Suprapubic skin (tissue), 4 donors: ENCODE data around the gene SMAP1. TPM values are rescaled to one million over a fixed set of nuclear protein-coding genes. Genes with fewer than 3 reads are reported as not detected.

Source experiments
- DNase-seq, 2 donors: peaks; one replicate each; pipeline ENCODE4 v3.0.0-alpha.2; 2019; ENCODE audit warnings: low spot score in 2 of 2
- H3K27ac ChIP-seq: fragments of 200-600 bp; sonication (generic); one replicate; pipeline ENCODE4 v1.5.1; 2019
- H3K27me3 ChIP-seq: fragments of 200-600 bp; sonication (generic); one replicate; pipeline ENCODE4 v1.5.1; 2019
- H3K36me3 ChIP-seq: fragments of 200-600 bp; sonication (generic); one replicate; pipeline ENCODE4 v1.5.1; 2019
- H3K4me1 ChIP-seq: fragments of 200-600 bp; sonication (generic); one replicate; pipeline ENCODE4 v1.5.1; 2019
- H3K4me3 ChIP-seq: fragments of 200-600 bp; sonication (generic); one replicate; pipeline ENCODE4 v1.5.1; 2019; ENCODE audit warnings: mild to moderate bottlenecking
- H3K9me3 ChIP-seq: fragments of 200-600 bp; sonication (generic); one replicate; pipeline ENCODE4 v1.5.1; 2019
- EP300 ChIP-seq: sonication (generic); formaldehyde crosslinking; IDR thresholded peaks from one replicate; pipeline ENCODE4 v1.6.1; 2017; ENCODE audit warnings: antibody characterized with exemption
- POLR2A ChIP-seq, 2 donors: fragments of 450-650 bp; IDR thresholded peaks; one replicate each; pipeline ENCODE4 v1.6.1; 2017; ENCODE audit warnings: antibody characterized with exemption in 2 of 2, mild to moderate bottlenecking in 2 of 2, moderate library complexity in 2 of 2
- POLR2AphosphoS5 ChIP-seq, 3 donors: sonication (generic); formaldehyde crosslinking; IDR thresholded peaks; one replicate each; pipeline ENCODE4 v1.6.1; 2017; ENCODE audit warnings: antibody characterized with exemption in 3 of 3
- WGBS: methylation state at CpG from one replicate; pipeline ENCODE4 v1.1.5; 2018; 5-methylcytosine and 5-hydroxymethylcytosine counted together
- total RNA-seq, 4 donors: library from RNA; depleted of rRNA; stranded (reverse); fragments of >200 nt; gene quantifications; one replicate each; pipeline ENCODE4 v1.1.0, GENCODE V29; 2016
- TF ChIP-seq, protein P1 (sequence below), 2 donors: fragments of 200-600 bp in 1 of 2; fragments of 450-650 bp in 1 of 2; sonication (generic) in 1 of 2; IDR thresholded peaks; one replicate each; pipeline ENCODE4 v1.5.1; 2016 to 2019; ENCODE audit warnings: antibody characterized with exemption in 2 of 2, mild to moderate bottlenecking in 1 of 2, moderate library complexity in 1 of 2

The SMAP1 gene
- total RNA-seq, 4 donors from 2014 or later, result 28.8 to 39.1 (median 30.8) TPM

DNA sequence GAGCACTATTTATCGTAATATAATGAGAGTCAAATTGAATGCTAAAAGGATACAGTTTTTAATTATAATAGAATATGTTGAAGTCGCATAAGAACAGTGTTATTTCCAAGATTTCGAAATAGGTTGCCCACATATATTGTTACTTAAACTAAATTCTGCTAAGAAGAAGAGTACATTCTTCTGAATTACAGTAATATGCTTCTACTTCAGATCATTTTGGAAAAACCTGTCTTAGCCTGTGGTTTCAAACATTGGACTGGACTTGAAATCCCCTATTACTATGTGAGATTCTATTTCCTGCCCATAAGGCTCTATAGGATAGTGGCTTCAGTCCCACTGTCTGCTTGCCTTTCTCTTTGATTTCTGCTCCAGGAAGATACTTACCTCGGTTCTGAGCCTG, 152.0 kb downstream of the SMAP1 start:
- Histone ChIP-seq H3K36me3 (no peaks in the 10 kb centered on the region), H3K4me3 (no peak overlapping the region), H3K9me3 (no peaks in the 10 kb centered on the region), H3K4me1 (peaks cover 4% of the 10 kb centered on the region), H3K27ac (no peak overlapping the region), H3K27me3 (no peaks in the 10 kb centered on the region)
- no peak for DNase-seq
- TF ChIP-seq, protein P1, sequence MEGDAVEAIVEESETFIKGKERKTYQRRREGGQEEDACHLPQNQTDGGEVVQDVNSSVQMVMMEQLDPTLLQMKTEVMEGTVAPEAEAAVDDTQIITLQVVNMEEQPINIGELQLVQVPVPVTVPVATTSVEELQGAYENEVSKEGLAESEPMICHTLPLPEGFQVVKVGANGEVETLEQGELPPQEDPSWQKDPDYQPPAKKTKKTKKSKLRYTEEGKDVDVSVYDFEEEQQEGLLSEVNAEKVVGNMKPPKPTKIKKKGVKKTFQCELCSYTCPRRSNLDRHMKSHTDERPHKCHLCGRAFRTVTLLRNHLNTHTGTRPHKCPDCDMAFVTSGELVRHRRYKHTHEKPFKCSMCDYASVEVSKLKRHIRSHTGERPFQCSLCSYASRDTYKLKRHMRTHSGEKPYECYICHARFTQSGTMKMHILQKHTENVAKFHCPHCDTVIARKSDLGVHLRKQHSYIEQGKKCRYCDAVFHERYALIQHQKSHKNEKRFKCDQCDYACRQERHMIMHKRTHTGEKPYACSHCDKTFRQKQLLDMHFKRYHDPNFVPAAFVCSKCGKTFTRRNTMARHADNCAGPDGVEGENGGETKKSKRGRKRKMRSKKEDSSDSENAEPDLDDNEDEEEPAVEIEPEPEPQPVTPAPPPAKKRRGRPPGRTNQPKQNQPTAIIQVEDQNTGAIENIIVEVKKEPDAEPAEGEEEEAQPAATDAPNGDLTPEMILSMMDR (IDR thresholded peaks at IDR 0.05), result no peak
- TF ChIP-seq EP300, result no peak
- WGBS, result 90% methylated on average over 4 of the region's 4 CpGs

DNA sequence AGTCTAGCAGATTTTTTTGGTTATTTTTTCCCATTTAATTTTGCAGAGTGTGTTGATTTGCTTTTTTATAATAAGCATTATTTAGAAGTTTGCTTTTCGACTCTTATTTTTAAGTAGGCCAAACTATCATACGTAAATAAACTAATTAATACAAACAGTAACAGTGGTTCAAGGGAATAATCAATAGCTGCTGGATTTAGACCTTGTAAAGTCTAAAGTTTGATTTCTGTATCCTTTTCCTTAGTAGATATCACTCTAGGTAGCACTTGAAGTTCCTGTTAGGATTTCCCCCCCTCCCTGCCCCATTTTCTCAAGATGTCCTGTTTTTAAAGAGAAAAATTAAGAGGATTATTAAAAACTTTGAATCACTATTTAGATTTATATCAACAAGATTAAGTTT, 153.1 kb downstream of the SMAP1 start:
- WGBS, result over 99% methylated on average over 2 of the region's 2 CpGs
- Histone ChIP-seq H3K36me3 (no peaks in the 10 kb centered on the region), H3K9me3 (no peaks in the 10 kb centered on the region), H3K4me1 (peaks cover 4% of the 10 kb centered on the region), H3K4me3 (no peak overlapping the region), H3K27me3 (no peaks in the 10 kb centered on the region), H3K27ac (no peak overlapping the region)
- DNase-seq, result no peak
- TF ChIP-seq EP300 (no peak), POLR2AphosphoS5 (IDR thresholded peaks at IDR 0.05) (no peak), POLR2A (IDR thresholded peaks at IDR 0.05) (no peak)
- TF ChIP-seq, protein P1 (IDR thresholded peaks at IDR 0.05), result no peak

DNA sequence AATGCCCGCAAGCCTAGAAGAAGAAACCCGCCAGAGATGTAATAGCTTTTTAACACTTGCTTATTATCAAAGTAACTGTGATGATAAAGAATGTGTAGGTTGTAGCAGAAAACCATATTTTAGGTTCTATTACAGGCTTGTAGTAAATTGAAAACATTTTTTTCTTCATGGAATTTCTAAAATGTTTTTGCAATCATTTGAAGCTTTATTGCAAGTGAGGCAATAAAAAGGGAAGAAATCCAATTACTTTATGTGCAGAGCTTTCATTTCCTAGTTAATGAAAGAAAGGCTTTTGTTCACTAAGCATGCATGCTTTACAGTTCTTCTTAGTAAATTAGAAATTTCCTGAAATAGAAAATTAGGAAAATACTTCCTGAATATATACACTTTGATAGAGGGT, 154.1 kb downstream of the SMAP1 start:
- peaks cover 4% of the 10 kb centered on the region for H3K4me1 ChIP-seq
- no peak for DNase-seq
- TF ChIP-seq EP300 (no peak), POLR2AphosphoS5 (IDR thresholded peaks at IDR 0.05) (no peak), POLR2A (IDR thresholded peaks at IDR 0.05) (no peak)
- TF ChIP-seq, protein P1 (IDR thresholded peaks at IDR 0.05), result no peak
- no peaks in the 10 kb centered on the region for H3K36me3 ChIP-seq
- no peak overlapping the region for H3K4me3 ChIP-seq
- H3K27me3 ChIP-seq, result no peaks in the 10 kb centered on the region
- 85% methylated on average over 2 of the region's 2 CpGs for whole genome bisulfite sequencing
- H3K27ac ChIP-seq, result no peak overlapping the region
- H3K9me3 ChIP-seq, result no peaks in the 10 kb centered on the region

DNA sequence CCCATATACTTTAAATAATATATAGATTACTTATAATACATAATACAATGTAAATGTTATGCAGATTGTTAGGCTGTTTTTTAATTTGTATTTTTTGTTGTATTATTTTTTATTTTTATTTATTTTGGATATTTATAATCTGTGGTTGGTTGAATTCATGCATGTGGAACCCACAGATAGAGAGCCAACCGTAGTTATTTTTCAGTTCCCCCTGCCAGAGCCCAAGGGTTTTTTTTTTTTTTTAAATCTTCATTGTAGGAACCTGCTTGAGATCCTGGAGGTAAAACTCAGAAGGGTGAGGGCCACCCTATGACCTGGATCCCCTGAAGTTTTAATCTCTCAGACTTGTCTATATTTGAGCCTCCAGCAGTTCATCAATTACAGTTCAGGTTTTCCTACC, 156.0 kb downstream of the SMAP1 start:
- Histone ChIP-seq H3K9me3 (no peaks in the 10 kb centered on the region), H3K27me3 (no peaks in the 10 kb centered on the region), H3K4me3 (no peak overlapping the region), H3K4me1 (peaks cover 4% of the 10 kb centered on the region), H3K27ac (no peak overlapping the region), H3K36me3 (no peaks in the 10 kb centered on the region)
- no peak for TF ChIP-seq EP300
- TF ChIP-seq, protein P1 (IDR thresholded peaks at IDR 0.05), result no peak
- no peak for TF ChIP-seq POLR2A (IDR thresholded peaks at IDR 0.05)
- no peak for TF ChIP-seq POLR2AphosphoS5 (IDR thresholded peaks at IDR 0.05)
- WGBS, result 85% methylated on average over 1 of the region's 1 CpG
- DNase-seq, result no peak

DNA sequence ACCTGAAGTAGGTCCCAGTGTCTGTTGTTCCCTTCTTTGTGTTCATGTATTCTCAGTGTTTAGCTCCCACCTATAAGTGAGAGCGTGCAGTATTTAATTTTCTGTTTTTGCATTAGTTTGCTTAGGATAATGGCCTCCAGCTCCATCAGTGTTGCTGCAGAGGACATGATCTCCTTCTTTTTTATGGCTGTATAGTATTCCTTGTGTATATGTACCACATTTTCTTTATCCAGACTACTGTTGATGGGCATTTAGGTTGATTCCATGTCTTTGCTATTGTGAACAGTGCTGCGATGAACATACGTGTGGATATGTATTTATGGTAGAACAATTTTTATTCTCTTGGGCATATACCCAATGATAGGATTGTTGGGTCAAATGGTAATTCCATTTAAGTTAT, 163.7 kb downstream of the SMAP1 start:
- no peak overlapping the region for H3K4me3 ChIP-seq
- no peaks in the 10 kb centered on the region for H3K36me3 ChIP-seq
- no peaks in the 10 kb centered on the region for H3K4me1 ChIP-seq
- TF ChIP-seq EP300, result no peak
- TF ChIP-seq, protein P1 (IDR thresholded peaks at IDR 0.05), result no peak
- TF ChIP-seq POLR2A (IDR thresholded peaks at IDR 0.05), result no peak
- TF ChIP-seq POLR2AphosphoS5 (IDR thresholded peaks at IDR 0.05), result no peak
- no peaks in the 10 kb centered on the region for H3K9me3 ChIP-seq
- no peak overlapping the region for H3K27ac ChIP-seq
- DNase-seq, result no peak
- 99% methylated on average over 3 of the region's 3 CpGs for WGBS
- H3K27me3 ChIP-seq, result no peaks in the 10 kb centered on the region
